ENCODE data around the gene OR51B6.
"Not testable (repeated sequence)": the region's sequence is repeated elsewhere in the genome, so short reads cannot be mapped to it uniquely, and the experiment has no call there.

Gene OR51B6

GRCh38 chr11:5364214-5364613 lies 12.9 kb downstream of the OR51B6 start:
- Histone ChIP-seq H3K4me1 (ENCODE audit: control insufficient read depth, insufficient read depth, low read length) (no peaks in the 10 kb centered on the region), H3K4me3 (ENCODE audit: low read depth, low read length) (no peak overlapping the region), H3K27ac (ENCODE audit: extremely low read depth, low read depth, low read length) (no peak overlapping the region), H3K9me3 (ENCODE audit: control insufficient read depth, insufficient read depth, low read depth, low read length) (no peaks in the 10 kb centered on the region), H3K36me3 (ENCODE audit: control insufficient read depth in 2 of 2, insufficient read depth in 1 of 2, low read length in 2 of 2) (no peaks in the 10 kb centered on the region)
- TF ChIP-seq ZNF510 (tag by site-specific recombination; IDR thresholded peaks at IDR 0.05; ENCODE audit: insufficient replicate concordance) (no peak), SP7 (tag by site-specific recombination; IDR thresholded peaks at IDR 0.05) (no peak), ZNF473 (tag by site-specific recombination; IDR thresholded peaks at IDR 0.05) (no peak), ZNF311 (tag by site-specific recombination; IDR thresholded peaks at IDR 0.05; ENCODE audit: borderline replicate concordance) (no peak)
- CTCF ChIA-PET = no interaction called here
- POLR2A ChIA-PET = no interaction called here

- POLR2A ChIA-PET; H3K36me3 ChIP-seq (ENCODE audit: control insufficient read depth in 2 of 2, insufficient read depth in 1 of 2, low read length in 2 of 2); H3K9me3 ChIP-seq (ENCODE audit: control insufficient read depth, insufficient read depth, low read depth, low read length); H3K27ac ChIP-seq (ENCODE audit: extremely low read depth, low read depth, low read length); H3K4me1 ChIP-seq (ENCODE audit: control insufficient read depth, insufficient read depth, low read length); H3K4me3 ChIP-seq (ENCODE audit: low read depth, low read length): not testable (repeated sequence)
- CTCF ChIA-PET = interaction anchor here (0.6 kb wide), 1 partner anchor 76 kb away, joined by 3 read pairs; no protein-coding TSS in a partner anchor
These were observed 15.1 kb downstream of the OR51B6 start for GRCh38 chr11:5366365-5366764.

- H3K4me1 ChIP-seq (ENCODE audit: control insufficient read depth, insufficient read depth, low read length) = no peaks in the 10 kb centered on the region
- H3K4me3 ChIP-seq (ENCODE audit: low read depth, low read length) = no peak overlapping the region
- no peak for TF ChIP-seq ZNF24 (tag by site-specific recombination; IDR thresholded peaks at IDR 0.05)
- ChIA-PET CTCF (no interaction called here), POLR2A (no interaction called here)
- H3K9me3 ChIP-seq (ENCODE audit: control insufficient read depth, insufficient read depth, low read depth, low read length) = no peaks in the 10 kb centered on the region
- no peak overlapping the region for H3K27ac ChIP-seq (ENCODE audit: extremely low read depth, low read depth, low read length)
- H3K36me3 ChIP-seq (ENCODE audit: control insufficient read depth in 2 of 2, insufficient read depth in 1 of 2, low read length in 2 of 2) = no peaks in the 10 kb centered on the region
These were observed 15.5 kb downstream of the OR51B6 start for GRCh38 chr11:5366856-5367255.

GRCh38 chr11:5367448-5368074 lies 16.3 kb downstream of the OR51B6 start:
- CTCF ChIA-PET = no interaction called here
- H3K36me3 ChIP-seq (ENCODE audit: control insufficient read depth in 2 of 2, insufficient read depth in 1 of 2, low read length in 2 of 2) = no peaks in the 10 kb centered on the region
- no peak overlapping the region for H3K27ac ChIP-seq (ENCODE audit: extremely low read depth, low read depth, low read length)
- TF ChIP-seq ZFP41 (tag by site-specific recombination; IDR thresholded peaks at IDR 0.05; ENCODE audit: borderline replicate concordance) (no peak), ZNF175 (tag by site-specific recombination; IDR thresholded peaks at IDR 0.05) (no peak), ZNF561 (tag by site-specific recombination; IDR thresholded peaks at IDR 0.05; ENCODE audit: borderline replicate concordance) (no peak), KLF8 (tag by site-specific recombination; IDR thresholded peaks at IDR 0.05) (no peak)
- POLR2A ChIA-PET = no interaction called here
- H3K9me3 ChIP-seq (ENCODE audit: control insufficient read depth, insufficient read depth, low read depth, low read length) = no peaks in the 10 kb centered on the region
- H3K4me3 ChIP-seq (ENCODE audit: low read depth, low read length) = no peak overlapping the region
- no peaks in the 10 kb centered on the region for H3K4me1 ChIP-seq (ENCODE audit: control insufficient read depth, insufficient read depth, low read length)

- Histone ChIP-seq H3K4me1 (ENCODE audit: control insufficient read depth, insufficient read depth, low read length) (no peaks in the 10 kb centered on the region), H3K36me3 (ENCODE audit: control insufficient read depth in 2 of 2, insufficient read depth in 1 of 2, low read length in 2 of 2) (no peaks in the 10 kb centered on the region), H3K9me3 (ENCODE audit: control insufficient read depth, insufficient read depth, low read depth, low read length) (no peaks in the 10 kb centered on the region), H3K27ac (ENCODE audit: extremely low read depth, low read depth, low read length) (no peak overlapping the region), H3K4me3 (ENCODE audit: low read depth, low read length) (no peak overlapping the region)
- CTCF ChIA-PET = no interaction called here
- TF ChIP-seq OSR2 (tag by site-specific recombination; IDR thresholded peaks at IDR 0.05) = no peak
- no peak for TF ChIP-seq ZSCAN30 (tag by site-specific recombination; IDR thresholded peaks at IDR 0.05)
- TF ChIP-seq YY1 (tag by site-specific recombination; IDR thresholded peaks at IDR 0.05) = no peak
- TF ChIP-seq ZNF629 (tag by site-specific recombination; IDR thresholded peaks at IDR 0.05) = no peak
- TF ChIP-seq GLI4 (tag by site-specific recombination; IDR thresholded peaks at IDR 0.05) = no peak
- no peak for TF ChIP-seq AEBP2 (tag by site-specific recombination; IDR thresholded peaks at IDR 0.05; ENCODE audit: borderline replicate concordance)
- POLR2A ChIA-PET = no interaction called here
These were observed 17.3 kb downstream of the OR51B6 start for GRCh38 chr11:5368502-5369043.
